ENCODE data around the gene OSER1.
"Not testable (repeated sequence)": the region's sequence is repeated elsewhere in the genome, so short reads cannot be mapped to it uniquely, and the experiment has no call there.

Gene OSER1

GRCh38 chr20:44210406-44211176 lies at the start of gene OSER1:
Gene OSER1, minus strand, starts transcription at chr20:44210771. Its CDS starts 3,814 bp downstream, at chr20:44206957.
- peak; percentile 96 for DNase-seq

- no peak for DNase-seq
Observed at GRCh38 chr20:44258226-44258890, 47.8 kb upstream of the OSER1 start.

- no peak for DNase-seq
Observed at GRCh38 chr20:44256961-44257360, 46.4 kb upstream of the OSER1 start.

- no peak for DNase-seq
Observed at GRCh38 chr20:44255942-44256341, 45.4 kb upstream of the OSER1 start.

GRCh38 chr20:44254073-44254472 lies 43.5 kb upstream of the OSER1 start:
- no peak for DNase-seq

- DNase-seq = no peak
Observed at GRCh38 chr20:44253528-44253927, 43.0 kb upstream of the OSER1 start.

- DNase-seq = no peak
Observed at GRCh38 chr20:44251284-44251683, 40.7 kb upstream of the OSER1 start.

GRCh38 chr20:44248410-44248759 lies 37.8 kb upstream of the OSER1 start:
- DNase-seq = no peak

- DNase-seq = peak; percentile 23
Observed at GRCh38 chr20:44247586-44248409, 37.2 kb upstream of the OSER1 start.

- no peak for DNase-seq
Observed at GRCh38 chr20:44247131-44247571, 36.6 kb upstream of the OSER1 start, which contains the start of gene GDAP1L1. Gene GDAP1L1, plus strand, starts transcription at chr20:44247308. Its CDS starts 27 bp downstream, at chr20:44247335.

GRCh38 chr20:44245977-44246376 lies 35.4 kb upstream of the OSER1 start:
- DNase-seq = no peak

- DNase-seq = no peak
Observed at GRCh38 chr20:44241796-44242195, 31.2 kb upstream of the OSER1 start.

- DNase-seq = not testable (repeated sequence)
Observed at GRCh38 chr20:44236840-44237239, 26.3 kb upstream of the OSER1 start.

GRCh38 chr20:44235702-44236101 lies 25.1 kb upstream of the OSER1 start:
- no peak for DNase-seq

- no peak for DNase-seq
Observed at GRCh38 chr20:44234566-44235317, 24.2 kb upstream of the OSER1 start.

- no peak for DNase-seq
Observed at GRCh38 chr20:44233436-44234016, 23.0 kb upstream of the OSER1 start.

GRCh38 chr20:44232469-44232856 lies 21.9 kb upstream of the OSER1 start:
- DNase-seq = not testable (repeated sequence)

GRCh38 chr20:44231713-44232468 lies 21.3 kb upstream of the OSER1 start:
- DNase-seq = no peak

- DNase-seq = no peak
Observed at GRCh38 chr20:44231193-44231592, 20.6 kb upstream of the OSER1 start.

- no peak for DNase-seq
Observed at GRCh38 chr20:44228465-44229258, 18.1 kb upstream of the OSER1 start.

- DNase-seq = no peak
Observed at GRCh38 chr20:44224637-44225036, 14.1 kb upstream of the OSER1 start.

All from CD4-positive, alpha-beta T cell treated with Interleukin-6 for 4 hours (primary cell).